ENCODE data around the gene APOOL. TPM values are rescaled to one million over a fixed set of nuclear protein-coding genes. Genes with fewer than 3 reads are reported as not detected.

The APOOL gene
- total and polyA plus RNA-seq, 9 of the 15 experiments (the other 6 are each of a cell fraction or from before 2014, with no cell fraction given): 4.6 to 20.5 (median 10.2) TPM

- TF ChIP-seq SMARCB1 (IDR thresholded peaks at IDR 0.05; ENCODE audit: insufficient read length, low read depth) (no peak), CBFA2T3 (IDR thresholded peaks at IDR 0.05) (no peak), GTF2B (IDR thresholded peaks at IDR 0.05; ENCODE audit: extremely low read depth, insufficient read length) (no peak), MBD1 (CRISPR knock-in tag; IDR thresholded peaks at IDR 0.05) (no peak), RBM22 (IDR thresholded peaks at IDR 0.05; ENCODE audit: low read depth, low read length, poor library complexity, severe bottlenecking) (no peak), THAP7 (CRISPR knock-in tag; IDR thresholded peaks at IDR 0.05) (no peak), GTF3C2 (IDR thresholded peaks at IDR 0.05; ENCODE audit: borderline replicate concordance, extremely low read depth, insufficient read length) (no peak), SP1 (CRISPR knock-in tag; IDR thresholded peaks at IDR 0.05) (0 out of 2 replicates have a peak, but pooled peaks have one; percentile 22), ZNF449 (CRISPR knock-in tag; IDR thresholded peaks at IDR 0.05) (no peak), ZNF197 (CRISPR knock-in tag; IDR thresholded peaks at IDR 0.05; ENCODE audit: low read depth) (no peak), SRSF7 (optimal IDR thresholded peaks at IDR 0.05; ENCODE audit: low read depth, low read length) (no peak), ZFP1 (CRISPR knock-in tag; IDR thresholded peaks at IDR 0.05) (no peak), TAF9B (IDR thresholded peaks at IDR 0.05; ENCODE audit: partially characterized antibody) (peak; percentile 62), CTCF (IDR thresholded peaks at IDR 0.05 in 2 of 3, conservative IDR thresholded peaks at IDR 0.05 in 1 of 3; ENCODE audit: insufficient read depth in 2 of 3, low read depth in 1 of 3, low read length in 3 of 3) (no peak), ZBTB5 (IDR thresholded peaks at IDR 0.05) (no peak)
Measured at GRCh38 chrX:85003655-85004244, at the start of gene APOOL (continued).
